NCI-H510A (cell line): ENCODE data around the gene DAGLB.
"Not testable (repeated sequence)": the region's sequence is repeated elsewhere in the genome, so short reads cannot be mapped to it uniquely, and the experiment has no call there.

Experiments used
- DNase-seq: peaks from one replicate; lab custom pipeline; 2025; lab: John Stamatoyannopoulos, UW

The DAGLB gene

GRCh38 chr7:6398943-6399342 is 48.8 kb downstream of the DAGLB start:
- no peak for DNase-seq

GRCh38 chr7:6397759-6398495 is 49.8 kb downstream of the DAGLB start:
- not testable (repeated sequence) for DNase-seq

- DNase-seq: no peak
Observed at GRCh38 chr7:6395898-6396595, 51.7 kb downstream of the DAGLB start.

- no peak for DNase-seq
Observed at GRCh38 chr7:6394114-6394513, 53.6 kb downstream of the DAGLB start.

GRCh38 chr7:6393667-6394056 is 54.1 kb downstream of the DAGLB start:
- DNase-seq: no peak

GRCh38 chr7:6392712-6393666 is 54.8 kb downstream of the DAGLB start:
- no peak for DNase-seq

- no peak for DNase-seq
Observed at GRCh38 chr7:6389728-6390127, 58.0 kb downstream of the DAGLB start.

GRCh38 chr7:6387734-6388294 is 59.9 kb downstream of the DAGLB start:
- DNase-seq: no peak

- no peak for DNase-seq
Observed at GRCh38 chr7:6386779-6387178, 61.0 kb downstream of the DAGLB start.

- DNase-seq: no peak
Observed at GRCh38 chr7:6385909-6386560, 61.7 kb downstream of the DAGLB start.

GRCh38 chr7:6385110-6385781 is 62.5 kb downstream of the DAGLB start:
- DNase-seq: no peak

GRCh38 chr7:6384327-6384726 is 63.4 kb downstream of the DAGLB start:
- DNase-seq: no peak

- no peak for DNase-seq
Observed at GRCh38 chr7:6382817-6383216, 64.9 kb downstream of the DAGLB start.

GRCh38 chr7:6381846-6382245 is 65.9 kb downstream of the DAGLB start:
- DNase-seq: not testable (repeated sequence)

GRCh38 chr7:6380310-6381095 is 67.3 kb downstream of the DAGLB start:
- DNase-seq: no peak

GRCh38 chr7:6379886-6380285 is 67.9 kb downstream of the DAGLB start:
- DNase-seq: no peak

- DNase-seq: not testable (repeated sequence)
Observed at GRCh38 chr7:6378556-6378955, 69.2 kb downstream of the DAGLB start.

- no peak for DNase-seq
Observed at GRCh38 chr7:6376820-6377219, 70.9 kb downstream of the DAGLB start.

- DNase-seq: no peak
Observed at GRCh38 chr7:6375348-6376101, 72.2 kb downstream of the DAGLB start.
